Measurements from ENCODE around the gene BTNL9. TPM values are rescaled to one million over a fixed set of nuclear protein-coding genes. Genes with fewer than 3 reads are reported as not detected.
"Not testable (repeated sequence)": the region's sequence is repeated elsewhere in the genome, so short reads cannot be mapped to it uniquely, and the experiment has no call there.

BTNL9 gene
- total RNA-seq, 1 experiment from 2014 or later, result 37.5 TPM

- TF ChIP-seq POLR2AphosphoS5 (IDR thresholded peaks at IDR 0.05; ENCODE audit: low read depth, low read length), result no peak
- TF ChIP-seq SIN3A (IDR thresholded peaks at IDR 0.05; ENCODE audit: borderline replicate concordance, insufficient read depth, low read depth, low read length), result no peak
- TF ChIP-seq CTCF (IDR thresholded peaks at IDR 0.05), result no peak
- no peak for TF ChIP-seq TCF7L2 (IDR thresholded peaks at IDR 0.05; ENCODE audit: low read depth, low read length)
- no peak for TF ChIP-seq REST (IDR thresholded peaks at IDR 0.05; ENCODE audit: insufficient read depth in 1 of 2, low read depth in 2 of 2, low read length in 1 of 2)
- DNase-seq (ENCODE audit: low read depth, low spot score) (no peak), ATAC-seq (no peak)
- Histone ChIP-seq H3K4me3 (ENCODE audit: low read depth in 2 of 2, low read length in 2 of 2) (peak overlapping the region; percentile 24 to 29; a peak in 3 of 4 replicates), H3K9me3 (ENCODE audit: control insufficient read depth, insufficient read depth, low read depth, low read length) (no peaks in the 10 kb centered on the region), H3K27me3 (ENCODE audit: control insufficient read depth, insufficient read depth, low read length) (no peaks in the 10 kb centered on the region), H3K36me3 (ENCODE audit: control insufficient read depth, insufficient read depth, low read length) (no peaks in the 10 kb centered on the region), H3K4me1 (ENCODE audit: control insufficient read depth, insufficient read depth, low read length) (peaks cover 4% of the 10 kb centered on the region), H3K27ac (ENCODE audit: low read length) (peak overlapping the region; percentile 77)
- ChIA-PET CTCF (interaction anchor here (1.2 kb wide), 1 partner anchor 231 kb away, joined by 3 read pairs; no protein-coding TSS in a partner anchor), POLR2A (no interaction called here)
- in situ Hi-C loops (cut with HindIII; ENCODE audit: low pct_unique_long_range_greater_than_20kb, low sequenced_read_pairs) (no loop called here), intact Hi-C loops (cut with micrococcal nuclease; ENCODE audit: unreplicated experiment) (loop anchor here (10.0 kb wide), 1 partner anchor 55 kb away; no protein-coding TSS in a partner anchor)
- no TSS peak for BruUV-seq (replicated peaks)
Observed at GRCh38 chr5:181100121-181100875, 60.2 kb downstream of the BTNL9 start.

GRCh38 chr5:181101030-181101641, 61.1 kb downstream of the BTNL9 start:
- H3K27me3 ChIP-seq (ENCODE audit: control insufficient read depth, insufficient read depth, low read length); H3K9me3 ChIP-seq (ENCODE audit: control insufficient read depth, insufficient read depth, low read depth, low read length); CTCF ChIA-PET; BruUV-seq (replicated peaks); H3K27ac ChIP-seq (ENCODE audit: low read length); H3K36me3 ChIP-seq (ENCODE audit: control insufficient read depth, insufficient read depth, low read length); in situ Hi-C loops (cut with HindIII; ENCODE audit: low pct_unique_long_range_greater_than_20kb, low sequenced_read_pairs); DNase-seq (ENCODE audit: low read depth, low spot score); POLR2A ChIA-PET: not testable (repeated sequence)
- intact Hi-C loops (cut with micrococcal nuclease; ENCODE audit: unreplicated experiment), result loop anchor here (10.0 kb wide), 1 partner anchor 54 kb away; no protein-coding TSS in a partner anchor
- ATAC-seq, result peak; percentile 1; the same call in 1 of the 2 replicates
- peak overlapping the region; percentile 15 to 24; a peak in 2 of 4 replicates for H3K4me3 ChIP-seq (ENCODE audit: low read depth in 2 of 2, low read length in 2 of 2)
- peaks cover 11% of the 10 kb centered on the region for H3K4me1 ChIP-seq (ENCODE audit: control insufficient read depth, insufficient read depth, low read length)

GRCh38 chr5:181101930-181102674, 62.0 kb downstream of the BTNL9 start:
- H3K4me3 ChIP-seq (ENCODE audit: low read depth in 2 of 2, low read length in 2 of 2); in situ Hi-C loops (cut with HindIII; ENCODE audit: low pct_unique_long_range_greater_than_20kb, low sequenced_read_pairs); H3K27me3 ChIP-seq (ENCODE audit: control insufficient read depth, insufficient read depth, low read length); H3K36me3 ChIP-seq (ENCODE audit: control insufficient read depth, insufficient read depth, low read length); H3K27ac ChIP-seq (ENCODE audit: low read length); CTCF ChIA-PET; DNase-seq (ENCODE audit: low read depth, low spot score); H3K9me3 ChIP-seq (ENCODE audit: control insufficient read depth, insufficient read depth, low read depth, low read length); POLR2A ChIA-PET: not testable (repeated sequence)
- intact Hi-C loops (cut with micrococcal nuclease; ENCODE audit: unreplicated experiment), result loop anchor here (10.0 kb wide), 1 partner anchor 53 kb away; no protein-coding TSS in a partner anchor
- peaks cover 11% of the 10 kb centered on the region for H3K4me1 ChIP-seq (ENCODE audit: control insufficient read depth, insufficient read depth, low read length)
- BruUV-seq (replicated peaks), result TSS peak; percentile 99
- ATAC-seq, result peak; percentile 75

GRCh38 chr5:181104259-181104568, 64.1 kb downstream of the BTNL9 start:
- BruUV-seq (replicated peaks); CTCF ChIA-PET; DNase-seq (ENCODE audit: low read depth, low spot score): not testable (repeated sequence)

More at GRCh38 chr5:181104259-181104568, 64.1 kb downstream of the BTNL9 start:
- H3K36me3 ChIP-seq (ENCODE audit: control insufficient read depth, insufficient read depth, low read length); POLR2A ChIA-PET; in situ Hi-C loops (cut with HindIII; ENCODE audit: low pct_unique_long_range_greater_than_20kb, low sequenced_read_pairs); H3K9me3 ChIP-seq (ENCODE audit: control insufficient read depth, insufficient read depth, low read depth, low read length); H3K27me3 ChIP-seq (ENCODE audit: control insufficient read depth, insufficient read depth, low read length): not testable (repeated sequence)
- peak overlapping the region; percentile 84 for H3K27ac ChIP-seq (ENCODE audit: low read length)
- ATAC-seq, result peak; percentile 36
- intact Hi-C loops (cut with micrococcal nuclease; ENCODE audit: unreplicated experiment), result loop anchor here (10.0 kb wide), 1 partner anchor 51 kb away; no protein-coding TSS in a partner anchor
- H3K4me1 ChIP-seq (ENCODE audit: control insufficient read depth, insufficient read depth, low read length), result peaks cover 15% of the 10 kb centered on the region
- peak overlapping the region; percentile 27 to 37 for H3K4me3 ChIP-seq (ENCODE audit: low read depth in 2 of 2, low read length in 2 of 2)
